Ascending aorta (tissue), 2 donors: ENCODE results near the gene RAB9B. TPM values are rescaled to one million over a fixed set of nuclear protein-coding genes. Genes with fewer than 3 reads are reported as not detected.

Source experiments
- DNase-seq, 2 donors: peaks; one replicate each; pipeline ENCODE4 v3.0.0-alpha.2; 2019; ENCODE audit warnings: low spot score in 2 of 2
- H3K27ac ChIP-seq, 2 donors: fragments of 200-600 bp; sonication (generic); one replicate each; pipeline ENCODE4 v1.5.1; 2016 to 2017; ENCODE audit warnings: mild to moderate bottlenecking in 1 of 2
- H3K27me3 ChIP-seq: fragments of 200-600 bp; sonication (generic); one replicate; pipeline ENCODE4 v1.5.1; 2017
- H3K36me3 ChIP-seq, 2 donors: fragments of 200-600 bp; sonication (generic); one replicate each; pipeline ENCODE4 v1.5.1; 2016
- H3K4me1 ChIP-seq, 2 donors: fragments of 200-600 bp; sonication (generic); one replicate each; pipeline ENCODE4 v1.5.1; 2016 to 2017; ENCODE audit warnings: mild to moderate bottlenecking in 1 of 2
- H3K4me3 ChIP-seq, 2 donors: fragments of 200-600 bp; sonication (generic); one replicate each; pipeline ENCODE4 v1.5.1; 2016 to 2017; ENCODE audit warnings: mild to moderate bottlenecking in 1 of 2
- H3K9me3 ChIP-seq, 2 donors: fragments of 200-600 bp; sonication (generic); one replicate each; pipeline ENCODE4 v1.5.1; 2016
- CTCF ChIP-seq, 3 experiments: fragments of 200-600 bp in 2 of 3; fragments of 450-650 bp in 1 of 3; sonication (generic) in 2 of 3; IDR thresholded peaks; one replicate each; pipeline ENCODE4 v1.5.1; 2016 to 2019; ENCODE audit warnings: antibody characterized with exemption in 3 of 3, mild to moderate bottlenecking in 1 of 3, moderate library complexity in 1 of 3
- intact Hi-C: fragments of 100-400 bp; cut with DNase I; formaldehyde crosslinking; loops from one replicate; pipeline ENCODE4 v1.15.1; 2023
- total RNA-seq: library from RNA; depleted of rRNA; stranded (reverse); fragments of >200 nt; gene quantifications from one replicate; pipeline ENCODE4 v1.1.0, GENCODE V29; 2016

Gene RAB9B
- total RNA-seq, 1 donor from 2014 or later = 0.43 TPM

- intact Hi-C loops = no loop called here
- Histone ChIP-seq H3K36me3 (no peaks in the 10 kb centered on the region), H3K9me3 (no peaks in the 10 kb centered on the region), H3K4me3 (no peak overlapping the region), H3K27me3 (no peaks in the 10 kb centered on the region), H3K27ac (no peak overlapping the region), H3K4me1 (no peaks in the 10 kb centered on the region)
- no peak for DNase-seq
- no peak for TF ChIP-seq CTCF (IDR thresholded peaks at IDR 0.05)
These were observed 38.5 kb downstream of the RAB9B start for GRCh38 chrX:103793545-103793940.

GRCh38 chrX:103792916-103793544 lies 39.0 kb downstream of the RAB9B start:
- Histone ChIP-seq H3K9me3 (no peaks in the 10 kb centered on the region), H3K4me3 (no peak overlapping the region), H3K27me3 (no peaks in the 10 kb centered on the region), H3K27ac (no peak overlapping the region), H3K36me3 (no peaks in the 10 kb centered on the region), H3K4me1 (no peaks in the 10 kb centered on the region)
- intact Hi-C loops = no loop called here
- no peak for TF ChIP-seq CTCF (IDR thresholded peaks at IDR 0.05)
- no peak for DNase-seq

- H3K4me3 ChIP-seq = no peak overlapping the region
- no peak overlapping the region for H3K27ac ChIP-seq
- intact Hi-C loops = no loop called here
- no peaks in the 10 kb centered on the region for H3K9me3 ChIP-seq
- H3K4me1 ChIP-seq = no peaks in the 10 kb centered on the region
- no peaks in the 10 kb centered on the region for H3K36me3 ChIP-seq
- DNase-seq = no peak
- H3K27me3 ChIP-seq = no peaks in the 10 kb centered on the region
- no peak for TF ChIP-seq CTCF (IDR thresholded peaks at IDR 0.05)
These were observed 40.1 kb downstream of the RAB9B start for GRCh38 chrX:103791826-103792485.

- Histone ChIP-seq H3K9me3 (no peaks in the 10 kb centered on the region), H3K4me3 (no peak overlapping the region), H3K36me3 (no peaks in the 10 kb centered on the region), H3K4me1 (no peaks in the 10 kb centered on the region), H3K27me3 (no peaks in the 10 kb centered on the region), H3K27ac (no peak overlapping the region)
- intact Hi-C loops = no loop called here
- DNase-seq = no peak
- no peak for TF ChIP-seq CTCF (IDR thresholded peaks at IDR 0.05)
These were observed 40.8 kb downstream of the RAB9B start for GRCh38 chrX:103791228-103791627.

GRCh38 chrX:103789004-103789403 lies 43.1 kb downstream of the RAB9B start:
- no peaks in the 10 kb centered on the region for H3K36me3 ChIP-seq
- no peak overlapping the region for H3K27ac ChIP-seq
- DNase-seq = no peak
- no peaks in the 10 kb centered on the region for H3K27me3 ChIP-seq
- no peaks in the 10 kb centered on the region for H3K9me3 ChIP-seq
- intact Hi-C loops = no loop called here
- H3K4me3 ChIP-seq = no peak overlapping the region
- TF ChIP-seq CTCF (IDR thresholded peaks at IDR 0.05) = no peak
- no peaks in the 10 kb centered on the region for H3K4me1 ChIP-seq
